M059J (cell line): ENCODE results near the gene USP36. TPM values are rescaled to one million over a fixed set of nuclear protein-coding genes. Genes with fewer than 3 reads are reported as not detected.
"Not testable (repeated sequence)": the region's sequence is repeated elsewhere in the genome, so short reads cannot be mapped to it uniquely, and the experiment has no call there.

Experiments
- DNase-seq: peaks from one replicate; pipeline ENCODE4 v3.0.0-alpha.2; 2012; ENCODE audit warnings: low read depth
- total RNA-seq: library from RNA; depleted of rRNA; stranded (reverse); fragments of >200 nt; shearing (Covaris generic); gene quantifications from 2 replicates; pipeline ENCODE4 v1.2.3, GENCODE V29; 2014

Gene USP36
- total RNA-seq, 1 experiment from 2014 or later: 18.4 TPM

GRCh38 chr17:78767806-78768205 lies 72.8 kb downstream of the USP36 start:
- DNase-seq: no peak

- DNase-seq: no peak
Observed at GRCh38 chr17:78766743-78767294, 73.8 kb downstream of the USP36 start.

GRCh38 chr17:78766225-78766624 lies 74.4 kb downstream of the USP36 start:
- peak; percentile 23 for DNase-seq

- no peak for DNase-seq
Observed at GRCh38 chr17:78765821-78766220, 74.8 kb downstream of the USP36 start.

GRCh38 chr17:78764871-78765270 lies 75.7 kb downstream of the USP36 start:
- DNase-seq: no peak

- no peak for DNase-seq
Observed at GRCh38 chr17:78763561-78763960, 77.1 kb downstream of the USP36 start.

GRCh38 chr17:78761789-78762406 lies 78.7 kb downstream of the USP36 start:
- DNase-seq: no peak

- no peak for DNase-seq
Observed at GRCh38 chr17:78759969-78760352, 80.7 kb downstream of the USP36 start.

- peak; percentile 37 for DNase-seq
Observed at GRCh38 chr17:78759203-78759968, 81.2 kb downstream of the USP36 start.

GRCh38 chr17:78753316-78754250 lies 87.0 kb downstream of the USP36 start:
- no peak for DNase-seq

GRCh38 chr17:78751447-78752161 lies 89.0 kb downstream of the USP36 start:
- no peak for DNase-seq

GRCh38 chr17:78751000-78751399 lies 89.6 kb downstream of the USP36 start:
- DNase-seq: not testable (repeated sequence)

GRCh38 chr17:78748730-78749317 lies 91.8 kb downstream of the USP36 start:
- DNase-seq: peak; percentile 45

- DNase-seq: no peak
Observed at GRCh38 chr17:78748048-78748729, 92.4 kb downstream of the USP36 start.

- DNase-seq: no peak
Observed at GRCh38 chr17:78747488-78747887, 93.1 kb downstream of the USP36 start.

- no peak for DNase-seq
Observed at GRCh38 chr17:78746949-78747269, 93.7 kb downstream of the USP36 start.

- no peak for DNase-seq
Observed at GRCh38 chr17:78746263-78746948, 94.2 kb downstream of the USP36 start.
